ENCODE data around the gene GLT1D1.
"Not testable (repeated sequence)": the region's sequence is repeated elsewhere in the genome, so short reads cannot be mapped to it uniquely, and the experiment has no call there.

The GLT1D1 gene

DNA sequence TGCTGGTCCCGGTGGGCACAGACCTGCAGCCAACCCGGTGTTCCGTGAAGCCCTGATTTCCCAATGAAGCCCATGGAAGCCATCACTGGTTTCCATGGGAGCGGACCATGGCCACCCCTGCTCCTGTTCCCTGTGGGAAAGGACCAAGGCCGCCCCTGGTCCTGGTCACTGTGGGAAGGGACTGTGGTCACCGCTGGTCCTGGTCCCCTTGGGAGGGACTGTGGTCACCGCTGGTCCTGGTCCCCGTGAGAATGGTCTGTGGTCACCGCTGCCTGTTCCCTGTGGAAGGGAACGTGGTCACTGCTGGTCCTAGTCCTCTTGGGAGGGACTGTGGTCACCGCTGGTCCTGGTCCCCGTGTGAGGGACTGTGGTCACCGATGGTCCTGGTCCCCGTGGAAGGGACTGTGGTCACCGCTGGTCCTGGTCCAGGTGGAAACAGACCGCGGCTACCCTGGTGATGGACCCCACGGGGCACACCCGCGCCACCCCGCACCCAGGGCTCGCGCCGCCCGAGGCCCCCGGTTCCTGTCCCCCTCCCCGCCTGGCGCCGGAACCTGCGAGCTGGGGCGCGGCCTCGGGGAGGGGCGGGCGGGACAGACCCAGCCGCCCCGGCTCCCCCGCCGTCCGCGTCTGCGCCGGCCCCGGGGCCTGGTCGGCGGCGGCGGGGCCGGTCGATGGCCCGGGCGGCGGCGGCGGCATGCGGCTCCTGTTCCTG is at the start of gene GLT1D1:
TSS of gene GLT1D1 (plus strand) at position 594 of the 715 bp plus-strand sequence. CDS start at position 698, 104 bp downstream.
- H3K27me3 ChIP-seq (ENCODE audit: control insufficient read depth, insufficient read depth, low read length) = peaks cover 19% of the 10 kb centered on the region

DNA sequence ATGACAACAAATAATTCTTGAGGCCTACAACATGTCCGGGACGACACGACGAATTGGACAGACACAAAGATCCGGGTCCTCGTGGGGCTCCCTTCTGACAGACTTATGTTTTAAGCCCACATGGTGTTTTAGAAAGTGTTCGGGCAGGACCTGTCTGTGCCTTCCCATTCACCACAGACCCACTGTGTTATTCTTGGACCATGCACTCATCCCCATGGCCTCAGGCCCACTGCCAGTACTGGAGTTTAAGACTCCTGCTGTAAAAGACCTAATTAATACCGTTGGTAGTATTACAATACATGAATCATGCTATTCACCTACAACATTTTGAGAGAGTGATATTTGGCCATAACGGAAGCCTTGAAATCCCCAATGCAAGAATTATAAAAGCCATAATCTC is 49.5 kb upstream of the GLT1D1 start:
- H3K27me3 ChIP-seq (ENCODE audit: control insufficient read depth, insufficient read depth, low read length) = no peaks in the 10 kb centered on the region
- no peak overlapping the region for H3K4me3 ChIP-seq (ENCODE audit: low read depth, low read length)
- H3K4me1 ChIP-seq (ENCODE audit: control insufficient read depth, insufficient read depth, low read length) = no peaks in the 10 kb centered on the region
- peaks cover 65% of the 10 kb centered on the region for H3K36me3 ChIP-seq (ENCODE audit: control insufficient read depth, insufficient read depth, low read length)
- H3K9ac ChIP-seq (ENCODE audit: low read depth, low read length) = no peak overlapping the region
- no peak overlapping the region for H3K27ac ChIP-seq (ENCODE audit: low read depth, low read length)
- no peaks in the 10 kb centered on the region for H3K9me3 ChIP-seq (ENCODE audit: control insufficient read depth, insufficient read depth, low read length)

More for the DNA sequence above, at the start of gene GLT1D1:
- Histone ChIP-seq H3K27ac (ENCODE audit: low read depth, low read length) (peak within 1 kb of the TSS; percentile 86), H3K4me1 (ENCODE audit: control insufficient read depth, insufficient read depth, low read length) (peaks cover 8% of the 10 kb centered on the region; the same call in 1 of the 2 replicates), H3K36me3 (ENCODE audit: control insufficient read depth, insufficient read depth, low read length) (no peaks in the 10 kb centered on the region), H3K4me3 (ENCODE audit: low read depth, low read length) (peak within 1 kb of the TSS; percentile 81), H3K9ac (ENCODE audit: low read depth, low read length) (peak within 1 kb of the TSS; percentile 51; the same call in 1 of the 2 replicates), H3K9me3 (ENCODE audit: control insufficient read depth, insufficient read depth, low read length) (no peaks in the 10 kb centered on the region)

DNA sequence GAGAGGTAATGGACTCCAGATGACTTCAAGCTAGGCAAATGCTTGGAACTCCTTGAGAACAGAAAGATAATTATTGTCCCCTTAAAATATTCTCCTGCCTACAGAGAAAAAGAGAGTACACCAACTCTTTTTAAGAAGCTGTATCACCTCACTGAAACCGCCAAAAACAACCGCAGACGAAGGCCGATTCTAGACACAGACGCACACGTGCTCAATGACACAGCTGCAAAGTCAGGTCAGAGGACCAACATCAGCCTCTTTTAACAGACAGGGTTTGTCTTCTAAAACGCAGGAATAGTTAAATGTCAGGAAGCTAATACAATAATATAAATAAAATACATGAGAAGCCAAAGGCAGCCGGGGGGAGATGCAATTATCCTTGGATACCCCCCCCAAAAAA is 48.5 kb upstream of the GLT1D1 start:
- Histone ChIP-seq H3K27me3 (ENCODE audit: control insufficient read depth, insufficient read depth, low read length) (no peaks in the 10 kb centered on the region), H3K36me3 (ENCODE audit: control insufficient read depth, insufficient read depth, low read length) (peaks cover 65% of the 10 kb centered on the region), H3K4me1 (ENCODE audit: control insufficient read depth, insufficient read depth, low read length) (no peaks in the 10 kb centered on the region), H3K9ac (ENCODE audit: low read depth, low read length) (no peak overlapping the region), H3K27ac (ENCODE audit: low read depth, low read length) (no peak overlapping the region), H3K4me3 (ENCODE audit: low read depth, low read length) (no peak overlapping the region), H3K9me3 (ENCODE audit: control insufficient read depth, insufficient read depth, low read length) (no peaks in the 10 kb centered on the region)

DNA sequence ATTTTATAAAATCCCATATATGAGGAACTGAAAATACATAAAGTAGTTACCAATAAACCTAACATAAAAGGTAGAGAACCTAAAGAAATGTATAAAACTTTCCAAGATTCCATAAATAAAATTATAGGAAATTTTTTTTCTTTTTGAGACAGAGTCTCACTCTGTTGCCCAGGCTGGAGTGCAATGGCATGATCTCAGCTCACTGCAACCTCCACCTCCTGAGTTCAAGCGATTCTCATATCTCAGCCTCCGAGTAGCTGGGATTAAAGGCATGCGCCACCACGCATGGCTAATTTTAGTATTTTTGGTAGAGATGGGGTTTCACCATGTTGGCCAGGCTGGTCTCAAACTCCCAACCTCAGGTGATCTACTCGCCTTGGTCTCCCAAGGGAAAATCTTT is 47.9 kb upstream of the GLT1D1 start:
- not testable (repeated sequence) for H3K27ac ChIP-seq (ENCODE audit: low read depth, low read length)
- peaks cover 66% of the 10 kb centered on the region for H3K36me3 ChIP-seq (ENCODE audit: control insufficient read depth, insufficient read depth, low read length)

DNA sequence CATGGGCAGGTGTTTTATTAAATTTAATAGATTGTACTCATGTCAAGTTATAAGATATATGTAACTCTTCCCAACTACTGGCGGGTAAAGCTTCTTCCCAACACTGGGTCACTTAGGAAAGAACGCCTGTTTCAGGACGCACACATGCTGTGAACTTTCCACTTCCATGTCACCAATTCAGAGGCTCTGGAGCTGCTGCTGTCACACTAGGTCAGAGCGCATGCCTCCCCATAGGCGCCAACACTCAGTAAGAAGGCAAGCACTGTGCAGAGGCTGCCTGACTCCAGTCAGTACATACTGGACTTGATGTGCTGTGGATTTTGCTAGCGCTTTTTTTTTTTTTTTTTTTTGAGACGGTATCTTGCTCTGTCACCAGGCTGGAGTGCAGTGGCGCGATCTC is 46.7 kb upstream of the GLT1D1 start:
- H3K4me3 ChIP-seq (ENCODE audit: low read depth, low read length) = no peak overlapping the region
- no peak overlapping the region for H3K9ac ChIP-seq (ENCODE audit: low read depth, low read length)
- H3K4me1 ChIP-seq (ENCODE audit: control insufficient read depth, insufficient read depth, low read length) = 0 out of 2 replicates have a peak, but pooled peaks cover 3% of the 10 kb centered on the region
- H3K36me3 ChIP-seq (ENCODE audit: control insufficient read depth, insufficient read depth, low read length) = peaks cover 58% of the 10 kb centered on the region
- H3K9me3 ChIP-seq (ENCODE audit: control insufficient read depth, insufficient read depth, low read length) = no peaks in the 10 kb centered on the region
- no peaks in the 10 kb centered on the region for H3K27me3 ChIP-seq (ENCODE audit: control insufficient read depth, insufficient read depth, low read length)
- H3K27ac ChIP-seq (ENCODE audit: low read depth, low read length) = no peak overlapping the region

More for the DNA sequence above, 47.9 kb upstream of the GLT1D1 start:
- not testable (repeated sequence) for H3K4me3 ChIP-seq (ENCODE audit: low read depth, low read length); H3K9me3 ChIP-seq (ENCODE audit: control insufficient read depth, insufficient read depth, low read length); H3K4me1 ChIP-seq (ENCODE audit: control insufficient read depth, insufficient read depth, low read length); H3K9ac ChIP-seq (ENCODE audit: low read depth, low read length); H3K27me3 ChIP-seq (ENCODE audit: control insufficient read depth, insufficient read depth, low read length)

DNA sequence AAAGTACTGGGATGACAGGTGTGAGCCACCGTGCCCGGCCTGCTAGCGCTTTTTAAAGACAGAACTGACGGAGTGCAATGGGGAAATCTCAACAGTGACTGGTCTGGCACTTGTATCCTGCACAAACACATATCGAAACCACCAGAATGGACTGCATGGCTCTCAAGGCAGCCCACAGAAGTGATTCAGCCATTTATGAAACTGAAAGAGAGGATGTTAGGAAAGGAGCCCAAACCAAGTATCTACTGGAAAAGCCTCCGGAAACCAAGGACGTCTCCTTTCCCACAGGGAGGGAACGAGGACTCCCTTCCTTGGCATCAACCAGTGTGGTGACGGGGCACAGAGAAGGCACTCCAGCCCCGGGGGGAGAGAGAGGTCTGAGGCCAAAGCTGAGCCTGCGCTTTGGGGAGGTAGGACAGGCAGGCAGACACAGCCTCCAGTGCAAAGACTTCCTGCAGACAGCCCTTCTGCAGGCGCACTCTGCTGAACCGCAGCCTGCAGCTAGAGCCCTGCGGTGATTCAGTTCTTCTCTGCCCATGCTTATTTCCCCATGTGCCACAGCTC is 46.0 kb upstream of the GLT1D1 start:
- H3K4me1 ChIP-seq (ENCODE audit: control insufficient read depth, insufficient read depth, low read length) = 0 out of 2 replicates have a peak, but pooled peaks cover 7% of the 10 kb centered on the region
- no peak overlapping the region for H3K4me3 ChIP-seq (ENCODE audit: low read depth, low read length)
- no peaks in the 10 kb centered on the region for H3K9me3 ChIP-seq (ENCODE audit: control insufficient read depth, insufficient read depth, low read length)
- no peaks in the 10 kb centered on the region for H3K27me3 ChIP-seq (ENCODE audit: control insufficient read depth, insufficient read depth, low read length)
- no peak overlapping the region for H3K9ac ChIP-seq (ENCODE audit: low read depth, low read length)
- no peak overlapping the region for H3K27ac ChIP-seq (ENCODE audit: low read depth, low read length)
- H3K36me3 ChIP-seq (ENCODE audit: control insufficient read depth, insufficient read depth, low read length) = peaks cover 63% of the 10 kb centered on the region

DNA sequence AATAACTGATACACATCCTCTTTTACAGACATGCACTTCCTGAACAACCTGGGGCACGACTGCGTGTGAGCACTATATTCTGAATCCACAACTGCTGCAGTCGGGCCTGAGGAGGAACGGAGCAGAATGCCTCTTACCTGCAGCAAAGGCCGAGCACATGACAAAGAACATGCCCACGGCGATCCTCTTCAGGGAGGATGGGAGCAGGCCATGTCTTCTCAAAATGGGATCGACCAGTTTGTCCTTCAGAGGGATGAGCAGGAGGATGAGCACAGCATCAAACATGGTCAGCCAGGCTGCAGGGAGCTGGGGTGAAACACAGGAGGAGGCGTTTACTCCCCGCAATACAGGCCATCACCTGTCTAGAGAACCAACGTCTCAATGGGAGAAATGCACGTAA is 44.6 kb upstream of the GLT1D1 start:
- Histone ChIP-seq H3K4me1 (ENCODE audit: control insufficient read depth, insufficient read depth, low read length) (0 out of 2 replicates have a peak, but pooled peaks cover 7% of the 10 kb centered on the region), H3K27me3 (ENCODE audit: control insufficient read depth, insufficient read depth, low read length) (no peaks in the 10 kb centered on the region), H3K9ac (ENCODE audit: low read depth, low read length) (no peak overlapping the region), H3K36me3 (ENCODE audit: control insufficient read depth, insufficient read depth, low read length) (peaks cover 70% of the 10 kb centered on the region), H3K9me3 (ENCODE audit: control insufficient read depth, insufficient read depth, low read length) (no peaks in the 10 kb centered on the region), H3K4me3 (ENCODE audit: low read depth, low read length) (no peak overlapping the region), H3K27ac (ENCODE audit: low read depth, low read length) (no peak overlapping the region)

DNA sequence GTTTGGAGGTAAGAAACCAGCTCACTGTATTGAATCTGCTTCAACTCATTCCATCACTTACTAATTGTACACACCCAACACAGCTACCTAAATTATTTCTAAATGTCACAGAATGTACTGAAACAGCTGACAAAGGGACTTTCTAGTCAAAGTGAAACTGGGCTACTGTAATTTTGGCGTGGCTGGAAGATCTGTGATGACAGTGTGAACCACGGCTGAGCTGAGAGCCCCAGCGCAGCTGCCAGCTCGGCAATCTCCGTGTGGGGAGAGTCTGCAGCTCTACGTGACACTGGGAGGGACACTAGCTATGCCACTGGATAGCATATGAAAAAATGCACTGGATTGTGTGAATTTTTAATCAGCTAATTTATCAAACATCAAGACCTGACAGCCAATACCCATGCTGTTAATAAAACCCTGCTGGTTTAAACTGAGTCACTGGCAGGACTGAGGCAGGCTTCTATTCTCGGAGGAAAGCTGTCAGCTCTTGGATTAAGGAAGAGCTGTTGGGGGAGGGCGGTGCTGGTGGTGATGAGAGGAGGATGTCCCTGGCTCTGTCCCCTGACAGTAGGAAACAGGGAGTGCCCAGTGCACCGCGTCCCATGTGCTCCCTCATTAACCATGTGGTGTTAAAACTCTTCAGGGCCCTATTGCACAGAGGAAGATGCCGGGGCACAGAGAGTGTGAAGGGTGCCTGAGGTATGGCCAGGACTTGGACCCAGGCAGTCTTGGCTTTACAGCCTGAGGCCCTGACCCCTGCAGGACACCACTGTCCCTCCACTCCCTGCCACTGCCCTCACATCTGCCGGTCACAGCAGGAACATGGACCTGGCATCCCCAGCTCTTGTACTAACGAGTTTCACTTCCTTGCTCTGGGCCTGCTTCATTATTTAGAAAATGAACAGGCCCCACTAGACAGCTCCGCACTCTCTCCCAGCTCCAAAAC is 42.8 kb upstream of the GLT1D1 start:
- Histone ChIP-seq H3K36me3 (ENCODE audit: control insufficient read depth, insufficient read depth, low read length) (peaks cover 73% of the 10 kb centered on the region), H3K4me1 (ENCODE audit: control insufficient read depth, insufficient read depth, low read length) (0 out of 2 replicates have a peak, but pooled peaks cover 7% of the 10 kb centered on the region), H3K27ac (ENCODE audit: low read depth, low read length) (no peak overlapping the region)

DNA sequence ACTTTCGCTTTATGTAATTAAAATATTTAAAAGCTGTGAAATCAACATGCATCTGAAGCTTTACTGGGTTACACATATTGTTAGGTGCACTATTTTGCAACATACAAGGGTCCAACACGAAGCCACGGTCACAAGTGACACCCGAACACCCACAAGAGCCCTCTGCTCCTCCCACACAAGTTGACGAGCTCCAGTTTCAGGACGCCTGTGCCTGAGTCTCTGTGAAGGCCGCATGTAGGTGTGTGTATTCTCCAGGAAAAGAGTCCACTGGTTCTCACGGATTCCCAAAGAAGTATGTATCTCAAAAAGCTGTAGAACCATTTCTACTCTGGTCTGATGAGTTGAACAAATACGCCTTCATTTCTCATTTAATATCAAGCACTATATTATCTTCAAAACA is 41.5 kb upstream of the GLT1D1 start:
- Histone ChIP-seq H3K4me1 (ENCODE audit: control insufficient read depth, insufficient read depth, low read length) (0 out of 2 replicates have a peak, but pooled peaks cover 7% of the 10 kb centered on the region), H3K4me3 (ENCODE audit: low read depth, low read length) (no peak overlapping the region), H3K9me3 (ENCODE audit: control insufficient read depth, insufficient read depth, low read length) (no peaks in the 10 kb centered on the region), H3K27me3 (ENCODE audit: control insufficient read depth, insufficient read depth, low read length) (no peaks in the 10 kb centered on the region), H3K27ac (ENCODE audit: low read depth, low read length) (no peak overlapping the region), H3K36me3 (ENCODE audit: control insufficient read depth, insufficient read depth, low read length) (peaks cover 67% of the 10 kb centered on the region), H3K9ac (ENCODE audit: low read depth, low read length) (no peak overlapping the region)

More for the DNA sequence above, 42.8 kb upstream of the GLT1D1 start:
- Histone ChIP-seq H3K9ac (ENCODE audit: low read depth, low read length) (no peak overlapping the region), H3K4me3 (ENCODE audit: low read depth, low read length) (no peak overlapping the region), H3K9me3 (ENCODE audit: control insufficient read depth, insufficient read depth, low read length) (no peaks in the 10 kb centered on the region), H3K27me3 (ENCODE audit: control insufficient read depth, insufficient read depth, low read length) (no peaks in the 10 kb centered on the region)

DNA sequence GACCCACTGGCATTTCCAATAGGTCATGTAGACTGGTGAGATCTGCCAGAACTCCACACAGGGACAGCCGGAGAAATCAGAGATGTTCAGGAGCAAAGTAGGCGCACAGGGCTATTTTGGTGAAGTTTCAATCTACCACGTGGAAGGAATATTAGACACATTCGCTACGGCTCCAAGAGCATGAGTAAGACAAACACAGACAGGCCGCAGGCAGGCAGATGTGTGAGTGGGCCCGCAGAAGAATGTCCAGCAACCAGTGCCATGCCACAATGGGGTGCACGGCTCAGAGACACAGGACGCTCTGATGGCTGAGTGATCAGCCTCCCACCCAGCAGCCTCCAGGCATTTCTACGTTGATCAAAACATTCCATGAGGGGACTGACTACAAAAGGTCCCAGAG is 39.9 kb upstream of the GLT1D1 start:
- Histone ChIP-seq H3K27me3 (ENCODE audit: control insufficient read depth, insufficient read depth, low read length) (no peaks in the 10 kb centered on the region), H3K36me3 (ENCODE audit: control insufficient read depth, insufficient read depth, low read length) (peaks cover 52% of the 10 kb centered on the region), H3K27ac (ENCODE audit: low read depth, low read length) (no peak overlapping the region), H3K4me1 (ENCODE audit: control insufficient read depth, insufficient read depth, low read length) (peaks cover 20% of the 10 kb centered on the region), H3K4me3 (ENCODE audit: low read depth, low read length) (no peak overlapping the region), H3K9me3 (ENCODE audit: control insufficient read depth, insufficient read depth, low read length) (no peaks in the 10 kb centered on the region), H3K9ac (ENCODE audit: low read depth, low read length) (no peak overlapping the region)
